Mucosa of rectum (tissue), 2 donors: ENCODE results near the gene ARL6IP1.
A peak's percentile ranks its signal among the peaks of the same experiment; 100 is the strongest.

ENCODE experiments used
- H3K27ac ChIP-seq, 2 donors: one replicate each; pipeline ENCODE4 v1.7.0; 2013; ENCODE audit warnings: inconsistent platforms in 2 of 2, low read depth in 2 of 2, low read length in 2 of 2
- H3K27me3 ChIP-seq, 2 donors: one replicate each; pipeline ENCODE4 v1.7.0; 2013; ENCODE audit warnings: low read length in 2 of 2; ENCODE audit not compliant: control insufficient read depth in 2 of 2, insufficient read depth in 2 of 2
- H3K36me3 ChIP-seq, 2 donors: one replicate each; pipeline ENCODE4 v1.7.0; 2013; ENCODE audit warnings: low read length in 2 of 2; ENCODE audit not compliant: control insufficient read depth in 2 of 2, insufficient read depth in 2 of 2
- H3K4me1 ChIP-seq, 2 donors: one replicate each; pipeline ENCODE4 v1.7.0; 2013; ENCODE audit warnings: low read length in 2 of 2, mild to moderate bottlenecking in 1 of 2; ENCODE audit not compliant: control insufficient read depth in 2 of 2, insufficient read depth in 2 of 2
- H3K4me3 ChIP-seq, 2 donors: one replicate each; pipeline ENCODE4 v1.7.0; 2013; ENCODE audit warnings: low read length in 2 of 2
- H3K9ac ChIP-seq, 2 donors: one replicate each; pipeline ENCODE4 v1.7.0; 2013; ENCODE audit warnings: low read length in 2 of 2, low read depth in 1 of 2, mild to moderate bottlenecking in 1 of 2
- H3K9me3 ChIP-seq, 2 donors: one replicate each; pipeline ENCODE4 v1.7.0; 2013; ENCODE audit warnings: low read length in 2 of 2; ENCODE audit not compliant: control insufficient read depth in 2 of 2
- donor health status: healthy.
- donor health status: Normal muscosa, but diverticular disease.

The ARL6IP1 gene

DNA sequence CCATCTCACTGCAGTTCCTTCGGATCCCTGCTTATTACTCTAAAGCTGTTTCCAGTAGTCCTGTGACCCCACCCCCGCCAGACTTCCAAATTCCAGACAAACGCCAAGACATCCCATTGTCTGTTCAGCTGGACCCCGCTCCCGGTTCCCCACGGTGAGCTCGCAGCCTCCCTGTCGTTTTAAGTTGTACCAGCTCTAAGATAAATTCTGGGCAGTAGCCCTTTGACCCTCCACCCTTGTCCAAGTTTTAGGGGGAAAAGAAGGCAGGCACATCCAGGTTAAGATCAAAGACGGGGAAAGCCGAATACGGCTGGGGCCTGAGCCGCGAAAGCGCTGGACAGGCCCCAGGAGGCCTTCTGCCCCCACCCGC lies 589 bp downstream of the ARL6IP1 start:
- Histone ChIP-seq H3K9ac (peak overlapping the region; percentile 87 to 95), H3K27ac (peak overlapping the region; percentile 92 to 95), H3K9me3 (no peaks in the 10 kb centered on the region), H3K4me3 (peak overlapping the region; percentile 91 to 100), H3K4me1 (peaks cover 12 to 14% of the 10 kb centered on the region in 2 donors), H3K27me3 (no peaks in the 10 kb centered on the region), H3K36me3 (peaks cover 7 to 17% of the 10 kb centered on the region in 2 donors)

GRCh38 chr16:18800293-18800692 lies 1.1 kb downstream of the ARL6IP1 start:
- Histone ChIP-seq H3K9me3 (no peaks in the 10 kb centered on the region), H3K9ac (peak overlapping the region; percentile 87 to 95), H3K4me3 (peak overlapping the region; percentile 91 to 100), H3K4me1 (peaks cover 12 to 14% of the 10 kb centered on the region in 2 donors), H3K27ac (peak overlapping the region; percentile 92 to 95), H3K27me3 (no peaks in the 10 kb centered on the region), H3K36me3 (peaks cover 7 to 19% of the 10 kb centered on the region in 2 donors)

GRCh38 chr16:18799500-18799899 lies 1.8 kb downstream of the ARL6IP1 start:
- no peak overlapping the region for H3K27ac ChIP-seq
- H3K36me3 ChIP-seq = peaks cover 7 to 20% of the 10 kb centered on the region in 2 donors

GRCh38 chr16:18797746-18798145 lies 3.6 kb downstream of the ARL6IP1 start:
- H3K27me3 ChIP-seq = no peaks in the 10 kb centered on the region
- H3K4me3 ChIP-seq = no peak overlapping the region
- H3K9me3 ChIP-seq = no peaks in the 10 kb centered on the region
- H3K27ac ChIP-seq = no peak overlapping the region
- peaks cover 12 to 14% of the 10 kb centered on the region in 2 donors for H3K4me1 ChIP-seq
- H3K36me3 ChIP-seq = peaks cover 21 to 34% of the 10 kb centered on the region in 2 donors
- no peak overlapping the region for H3K9ac ChIP-seq

More at GRCh38 chr16:18799500-18799899, 1.8 kb downstream of the ARL6IP1 start:
- no peak overlapping the region for H3K9ac ChIP-seq
- H3K27me3 ChIP-seq = no peaks in the 10 kb centered on the region
- no peak overlapping the region for H3K4me3 ChIP-seq
- no peaks in the 10 kb centered on the region for H3K9me3 ChIP-seq
- H3K4me1 ChIP-seq = peaks cover 12 to 14% of the 10 kb centered on the region in 2 donors

DNA sequence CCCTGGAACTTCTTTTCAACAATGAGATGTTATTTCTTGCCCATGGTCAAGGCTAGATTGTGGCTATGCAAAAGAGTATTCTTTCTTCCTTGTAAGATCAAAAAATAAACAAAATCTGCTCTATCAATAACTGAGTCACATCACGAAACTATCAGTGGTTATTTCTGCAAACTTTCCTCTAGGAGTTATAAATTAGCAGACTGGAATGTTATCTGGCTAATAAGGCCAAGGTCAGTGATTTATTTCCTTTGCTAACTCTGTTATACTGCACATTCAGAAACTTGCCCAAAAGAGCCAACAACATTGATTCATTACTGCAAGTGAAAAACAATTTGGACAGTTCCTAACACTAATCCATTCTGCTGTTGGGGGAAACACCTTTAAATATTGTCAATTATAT lies 5.0 kb downstream of the ARL6IP1 start:
- no peak overlapping the region for H3K4me3 ChIP-seq
- no peak overlapping the region for H3K9ac ChIP-seq
- no peaks in the 10 kb centered on the region for H3K27me3 ChIP-seq
- peaks cover 9 to 12% of the 10 kb centered on the region in 2 donors for H3K4me1 ChIP-seq
- peaks cover 22 to 40% of the 10 kb centered on the region in 2 donors for H3K36me3 ChIP-seq
- no peaks in the 10 kb centered on the region for H3K9me3 ChIP-seq
- no peak overlapping the region for H3K27ac ChIP-seq

DNA sequence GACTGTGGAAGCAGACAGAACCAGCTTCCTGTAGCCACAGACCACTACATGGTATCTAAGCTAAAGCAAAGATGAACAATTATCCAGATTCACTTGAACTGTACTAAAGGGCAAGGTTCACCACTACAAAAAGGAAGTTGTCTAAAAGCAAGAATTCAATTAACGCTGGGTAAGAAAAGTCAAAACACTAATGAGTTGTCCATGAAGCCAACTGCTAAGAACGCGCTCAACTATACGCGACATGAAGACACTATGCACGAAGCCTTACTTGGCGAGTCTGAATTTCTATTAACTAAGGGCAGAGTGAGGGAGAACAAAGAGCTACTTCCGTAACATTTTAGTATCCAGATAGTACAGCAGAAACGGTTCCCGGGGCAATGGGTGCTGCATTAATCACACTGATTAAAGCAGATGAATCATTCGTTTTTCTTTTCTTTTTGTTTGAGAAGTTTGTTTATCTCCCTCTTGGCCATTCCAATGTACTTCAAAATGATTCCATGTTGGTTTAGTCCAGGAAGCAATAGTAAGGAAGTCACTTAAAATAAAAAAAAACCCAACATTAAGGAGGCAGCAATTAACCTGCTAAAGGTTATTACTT lies 8.4 kb downstream of the ARL6IP1 start:
- H3K4me3 ChIP-seq = no peak overlapping the region

DNA sequence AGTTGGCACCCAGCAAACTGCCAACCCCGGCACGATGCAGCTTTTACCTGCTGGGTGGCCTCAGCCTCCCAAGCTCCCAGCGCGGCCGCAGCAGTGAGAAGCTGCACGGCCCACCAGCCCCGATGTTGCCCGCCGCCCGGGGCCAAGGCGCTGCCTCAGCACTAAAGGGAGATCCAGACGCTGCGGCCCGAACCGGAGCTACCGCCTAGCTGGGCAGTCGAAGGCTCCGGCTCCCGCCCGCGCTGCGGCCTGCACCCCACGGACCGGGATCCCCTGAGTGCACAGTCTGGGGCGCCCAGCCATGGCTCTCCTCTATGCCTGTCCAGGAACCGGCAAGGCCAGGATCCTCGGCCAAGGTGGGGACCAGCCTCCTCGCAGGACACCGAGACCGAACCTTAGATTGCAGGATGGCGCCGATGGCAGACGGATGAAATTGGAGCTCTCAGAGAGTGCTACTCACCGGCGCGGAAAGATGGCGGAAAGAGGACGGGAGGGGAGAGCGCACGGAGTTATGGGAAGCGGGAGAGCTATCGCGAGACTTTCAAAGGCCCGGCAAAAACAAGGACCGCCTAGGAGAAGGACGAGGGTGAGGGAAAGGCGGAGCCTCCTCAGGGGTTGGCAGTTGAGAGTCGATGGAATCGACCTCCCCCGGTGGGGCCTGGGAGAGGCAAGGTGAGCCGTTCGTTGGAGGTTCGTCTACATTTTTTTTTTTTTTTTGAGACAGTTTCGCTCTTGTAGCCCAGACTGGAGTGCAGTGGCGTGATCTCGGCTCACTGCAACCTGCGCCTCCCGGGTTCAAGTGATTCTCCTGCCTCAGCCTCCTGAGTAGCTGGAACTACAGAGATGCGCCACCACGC lies 11.3 kb downstream of the ARL6IP1 start, which contains the start of gene RPS15A:
Gene RPS15A, minus strand, starts transcription at position 485 of the 857 bp plus-strand sequence. CDS start 1,221 bp downstream, outside the sequence.
- H3K9ac ChIP-seq = peak within 1 kb of the TSS; percentile 85 to 94
- no peaks in the 10 kb centered on the region for H3K27me3 ChIP-seq
- H3K36me3 ChIP-seq = peaks cover 41 to 48% of the 10 kb centered on the region in 2 donors
- H3K9me3 ChIP-seq = no peaks in the 10 kb centered on the region
- peak within 1 kb of the TSS; percentile 98 to 99 for H3K4me3 ChIP-seq
- peaks cover 16 to 17% of the 10 kb centered on the region in 2 donors for H3K4me1 ChIP-seq
- H3K27ac ChIP-seq = peak within 1 kb of the TSS; percentile 81 to 84

More for the DNA sequence above, 8.4 kb downstream of the ARL6IP1 start:
- Histone ChIP-seq H3K9me3 (no peaks in the 10 kb centered on the region), H3K36me3 (peaks cover 28 to 43% of the 10 kb centered on the region in 2 donors), H3K27me3 (no peaks in the 10 kb centered on the region), H3K9ac (no peak overlapping the region), H3K4me1 (peaks cover 8 to 12% of the 10 kb centered on the region in 2 donors), H3K27ac (no peak overlapping the region)

GRCh38 chr16:18789515-18789849 lies 11.9 kb downstream of the ARL6IP1 start:
- H3K27ac ChIP-seq = peak overlapping the region; percentile 81 to 84
- H3K9me3 ChIP-seq = no peaks in the 10 kb centered on the region
- peak overlapping the region; percentile 85 to 94 for H3K9ac ChIP-seq
- peaks cover 16 to 17% of the 10 kb centered on the region in 2 donors for H3K4me1 ChIP-seq
- no peaks in the 10 kb centered on the region for H3K27me3 ChIP-seq
- peaks cover 44 to 54% of the 10 kb centered on the region in 2 donors for H3K36me3 ChIP-seq
- peak overlapping the region; percentile 98 to 99 for H3K4me3 ChIP-seq

- Histone ChIP-seq H3K27ac (peak overlapping the region; percentile 81 to 84), H3K36me3 (peaks cover 41 to 54% of the 10 kb centered on the region in 2 donors), H3K4me1 (peaks cover 16 to 17% of the 10 kb centered on the region in 2 donors), H3K9ac (peak overlapping the region; percentile 85 to 94), H3K9me3 (no peaks in the 10 kb centered on the region), H3K4me3 (peak overlapping the region; percentile 98 to 99), H3K27me3 (no peaks in the 10 kb centered on the region)
Measured at GRCh38 chr16:18788828-18789514, 12.4 kb downstream of the ARL6IP1 start.
